Activated CD8-positive, alpha-beta memory T cell treated with anti-CD3 and anti-CD28 coated beads, Interleukin-2, amount 50 U/mL, for 24 hours (primary cell): ENCODE results near the gene CMSS1.

Experiments used
- DNase-seq: peaks from one replicate; pipeline ENCODE4 v3.0.0-alpha.2; 2020; ENCODE audit errors: extremely low read depth

CMSS1 gene

DNA sequence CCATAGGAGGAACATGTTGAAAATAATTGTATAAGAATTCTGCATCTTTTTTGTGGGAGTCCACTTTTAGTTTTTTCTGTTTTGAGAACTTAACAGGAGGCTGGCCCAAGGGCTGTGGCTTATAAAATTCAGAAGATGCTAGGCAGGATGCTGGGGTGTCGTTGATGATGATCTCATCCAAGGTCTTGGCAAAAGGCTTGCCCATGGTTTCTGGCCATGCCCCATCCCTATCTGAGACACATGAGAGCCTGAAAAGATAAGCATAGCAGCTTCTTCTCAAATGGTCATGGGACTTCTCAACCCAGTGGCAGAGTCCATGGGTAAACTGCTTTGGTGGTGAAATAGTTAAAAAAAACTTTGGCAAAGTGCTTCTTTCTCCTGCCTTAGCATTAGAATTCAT, 35.2 kb downstream of the CMSS1 start:
- no peak for DNase-seq

DNA sequence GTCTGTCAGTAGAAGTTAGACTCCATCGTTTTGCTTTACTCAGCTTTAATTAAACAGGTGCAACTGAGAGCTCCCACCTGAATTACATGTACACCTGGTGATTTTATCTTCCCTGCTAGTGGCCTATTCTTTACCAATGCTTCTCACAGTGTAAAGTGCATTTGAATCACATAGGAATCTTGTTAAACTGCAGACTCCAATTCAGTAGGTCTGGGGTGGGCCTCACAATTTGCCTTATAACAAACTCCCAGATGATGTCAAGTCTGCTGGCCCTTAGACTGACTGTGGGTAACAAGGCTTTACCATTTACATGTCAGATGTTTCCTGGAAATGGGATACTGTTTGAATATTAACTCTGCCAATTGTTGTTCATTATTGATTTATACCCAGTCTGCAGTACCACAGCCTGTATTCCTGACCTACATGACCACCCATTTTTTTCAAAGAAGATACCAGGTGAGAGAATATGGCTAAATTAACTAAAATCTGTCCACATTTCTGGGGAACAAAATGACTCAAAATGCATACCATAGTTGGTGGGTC, 37.2 kb downstream of the CMSS1 start:
- no peak for DNase-seq

DNA sequence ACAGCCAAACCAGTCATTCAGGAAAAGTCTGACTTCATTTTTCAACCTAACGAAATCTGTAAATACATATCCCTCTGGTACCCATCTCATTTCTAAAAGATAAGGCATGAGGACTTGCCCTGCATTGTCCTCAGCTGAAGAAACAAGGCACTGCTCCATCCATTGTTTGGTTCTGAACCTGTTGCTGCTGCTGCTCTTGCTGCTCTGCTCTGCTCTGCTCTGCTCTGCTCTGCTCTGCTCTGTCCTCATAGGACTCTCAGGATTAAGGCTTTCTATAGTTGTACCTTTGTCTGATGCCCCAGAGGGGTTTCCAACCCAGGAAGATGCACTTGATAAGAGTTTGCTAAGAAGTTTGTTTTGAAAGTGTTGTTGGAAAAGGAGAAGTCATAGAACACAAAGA, 38.2 kb downstream of the CMSS1 start:
- no peak for DNase-seq

DNA sequence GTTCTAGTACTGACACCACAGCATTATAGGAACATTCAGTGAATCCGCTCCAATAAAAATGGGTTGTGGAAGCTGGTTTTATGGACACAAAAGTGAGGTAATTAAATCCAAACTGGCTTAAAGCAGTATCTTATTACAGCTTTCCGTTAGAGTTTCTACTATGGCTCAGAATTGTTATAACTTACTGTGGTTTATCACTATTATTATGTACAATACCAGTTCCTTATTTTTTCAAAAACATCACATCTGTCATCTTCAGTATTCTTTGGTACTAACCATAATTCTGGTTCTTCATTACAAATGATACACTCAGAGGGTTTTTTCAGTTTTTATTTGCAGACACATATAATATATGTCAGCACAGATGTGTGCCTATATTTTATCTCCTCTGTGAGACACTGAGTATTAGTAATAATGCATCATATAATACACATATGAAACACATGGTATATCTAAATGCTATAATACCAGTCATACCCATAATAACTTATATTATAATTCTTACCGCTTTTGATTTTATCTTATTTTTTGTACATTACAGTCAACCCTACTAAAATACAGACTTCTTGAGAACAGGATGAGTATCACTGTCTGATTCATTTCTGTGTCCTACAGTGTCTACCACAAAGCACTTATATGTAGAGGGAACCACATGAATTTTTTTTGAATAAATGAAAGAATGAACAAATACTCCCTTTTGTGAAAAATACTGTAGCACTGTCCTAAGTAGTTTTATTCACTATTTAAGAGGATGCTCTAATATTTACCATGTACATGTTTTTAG, 39.0 kb downstream of the CMSS1 start:
- no peak for DNase-seq

DNA sequence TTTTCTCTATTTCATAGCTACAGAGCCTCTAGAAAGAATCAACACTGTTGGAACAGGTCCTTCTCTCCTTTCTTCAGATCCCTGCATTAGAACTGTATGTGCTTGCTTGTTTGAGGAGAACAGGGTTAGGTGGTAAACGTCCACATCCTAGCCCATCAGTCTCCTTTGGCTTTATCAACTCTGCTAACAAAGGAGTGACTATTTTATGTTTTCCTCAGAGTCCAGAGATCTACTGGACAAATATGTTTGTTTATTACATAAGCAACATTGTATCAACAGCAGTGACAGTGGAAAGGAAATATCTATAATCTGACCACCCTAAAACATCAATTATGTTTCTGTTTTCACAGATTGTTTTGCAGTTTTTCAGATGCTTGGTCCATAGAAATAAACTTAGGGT, 39.6 kb downstream of the CMSS1 start:
- no peak for DNase-seq

DNA sequence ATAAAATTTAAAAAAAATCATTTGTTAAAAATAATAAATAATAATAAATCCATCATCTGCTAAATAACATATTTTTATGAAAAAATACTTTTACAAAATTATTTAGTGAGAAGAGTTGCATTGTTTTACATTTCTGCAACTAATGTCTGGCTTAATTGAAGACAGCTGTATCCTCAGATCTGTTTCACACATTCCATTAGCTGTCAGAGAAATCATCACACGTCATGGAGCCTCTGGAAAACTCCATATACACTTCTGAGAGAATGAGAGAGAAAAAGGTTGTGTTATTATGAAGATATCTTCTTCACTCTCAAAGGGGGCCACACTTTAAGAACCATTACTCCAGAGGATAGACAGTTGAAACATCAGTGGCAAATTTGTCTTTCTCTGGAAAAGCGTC, 40.8 kb downstream of the CMSS1 start:
- no peak for DNase-seq

DNA sequence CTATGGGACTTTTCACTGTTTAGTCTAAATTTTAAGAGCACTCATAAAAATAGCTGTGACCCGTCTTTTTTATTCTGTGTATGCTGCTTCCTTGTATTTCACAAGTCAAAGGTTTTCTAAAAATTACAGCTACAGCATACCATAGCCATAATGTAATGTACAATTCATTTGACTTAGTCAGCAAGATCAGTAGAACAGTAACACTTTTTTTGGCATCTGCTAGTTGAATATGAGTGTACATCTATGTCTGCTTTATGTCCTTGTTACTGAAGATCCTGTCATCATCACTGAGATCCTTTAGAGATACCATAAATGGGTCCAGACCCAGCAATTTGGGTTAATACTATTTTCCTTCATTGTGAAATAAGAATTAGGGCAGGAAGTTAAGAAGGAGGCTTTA, 42.2 kb downstream of the CMSS1 start:
- DNase-seq, result no peak

DNA sequence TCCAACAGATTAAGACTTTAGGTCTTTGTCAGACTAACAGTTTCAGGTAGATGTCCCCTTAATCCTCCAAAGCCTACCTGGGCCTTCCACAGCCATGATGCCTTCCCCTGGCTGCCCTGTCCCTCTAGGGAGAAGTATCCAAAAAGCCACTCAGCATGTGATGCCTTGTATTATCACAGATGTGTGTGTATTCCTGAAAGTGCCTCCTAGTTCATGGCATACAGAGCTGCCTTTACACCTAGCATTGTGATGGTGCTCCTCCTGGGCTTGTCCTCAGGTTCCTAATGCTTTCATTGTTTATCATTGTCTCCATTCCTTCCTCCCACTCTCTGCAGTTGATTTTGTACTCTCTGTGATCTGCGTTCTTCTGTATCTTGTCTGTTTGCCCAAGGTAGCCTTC, 43.6 kb downstream of the CMSS1 start:
- DNase-seq, result no peak

DNA sequence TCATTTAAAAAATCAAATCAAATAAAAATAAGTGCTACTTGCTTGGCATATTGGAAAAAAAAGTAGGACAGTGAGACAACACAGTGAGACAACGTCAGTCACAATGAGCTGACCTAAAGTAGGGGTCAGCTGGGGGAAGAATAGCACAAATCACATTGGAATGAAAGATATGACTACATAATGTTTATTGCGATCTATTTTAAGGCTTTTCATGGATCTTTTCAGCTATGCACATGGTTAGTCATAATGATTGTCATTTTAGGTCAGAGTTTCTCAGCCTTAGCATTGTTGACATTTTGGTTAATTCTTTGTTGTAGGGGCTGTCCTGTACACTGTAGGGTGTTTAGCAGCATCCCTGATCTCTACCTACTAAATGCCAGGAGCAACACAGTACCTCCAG, 44.5 kb downstream of the CMSS1 start:
- DNase-seq, result no peak

DNA sequence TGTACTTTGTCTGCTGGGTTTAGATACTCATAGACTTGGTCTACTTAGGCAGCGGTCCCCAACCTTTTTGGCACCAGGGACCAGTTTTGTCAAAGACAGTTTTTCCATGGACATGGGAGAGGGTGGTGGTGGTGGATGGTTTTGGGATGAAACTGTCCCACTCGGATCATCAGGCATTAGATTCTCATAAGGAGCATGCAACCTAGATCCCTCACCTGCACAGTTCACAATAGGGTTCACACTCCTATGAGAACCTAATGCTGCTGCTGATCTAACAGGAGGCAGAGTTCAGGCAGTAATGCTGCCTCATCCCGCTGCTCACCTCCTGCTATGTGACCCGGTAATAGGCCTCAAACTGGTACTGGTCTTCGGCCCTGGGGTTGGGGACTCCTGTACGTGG, 45.3 kb downstream of the CMSS1 start:
- DNase-seq, result no peak

DNA sequence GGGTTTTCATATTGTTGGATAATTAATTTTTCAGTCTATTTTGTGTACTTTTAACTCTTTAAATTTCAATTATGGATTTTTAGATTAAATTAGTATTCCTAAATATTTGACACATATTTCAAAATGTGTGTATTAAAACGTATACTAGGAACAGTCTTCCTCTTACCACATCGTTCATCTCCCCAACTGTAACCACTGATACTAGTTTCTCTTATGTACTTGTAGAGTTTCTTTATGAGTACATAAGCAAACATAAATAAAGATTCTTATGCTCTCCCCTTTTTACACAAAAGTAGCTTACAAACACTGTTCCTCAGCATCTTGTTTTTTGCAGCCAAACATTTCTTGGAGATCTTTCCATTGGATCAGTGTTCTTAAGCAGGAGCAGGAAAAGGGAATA, 45.9 kb downstream of the CMSS1 start:
- DNase-seq, result no peak

DNA sequence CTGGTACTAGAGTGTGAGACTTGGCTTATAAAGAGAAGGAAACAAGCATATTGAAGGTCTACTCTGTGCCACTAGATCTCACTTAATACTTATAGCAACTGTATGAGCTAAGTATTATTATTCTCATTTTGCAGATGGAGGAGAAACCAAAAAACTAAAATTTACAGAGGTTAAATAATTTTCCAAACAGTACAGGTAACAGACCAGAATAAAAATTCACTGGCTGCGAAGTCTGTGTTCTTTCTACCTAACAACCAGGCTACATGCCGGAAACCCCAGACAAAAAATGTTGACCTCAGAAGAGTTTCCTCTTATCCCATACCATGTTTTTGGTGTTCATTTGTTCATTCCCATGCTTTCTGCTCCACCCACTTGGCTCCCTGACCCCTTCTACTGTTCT, 46.6 kb downstream of the CMSS1 start:
- no peak for DNase-seq

DNA sequence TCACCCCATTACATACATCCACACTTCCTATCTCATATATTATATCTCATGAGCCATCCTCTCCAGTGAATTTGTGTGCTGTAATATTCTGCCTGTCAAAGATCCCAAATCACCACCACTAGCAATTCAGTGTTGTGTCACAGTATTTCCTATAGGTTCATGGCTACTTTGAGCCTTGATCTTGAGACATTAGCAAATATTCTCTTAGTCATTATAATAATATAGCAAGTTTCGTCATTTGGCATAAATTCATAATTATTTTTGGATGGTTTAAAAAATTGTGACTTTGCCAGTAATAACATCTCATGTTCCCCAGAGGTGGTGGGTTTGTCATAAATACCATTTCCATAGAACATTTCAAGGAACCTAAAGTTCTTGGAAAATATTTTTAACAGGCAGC, 47.7 kb downstream of the CMSS1 start:
- no peak for DNase-seq

DNA sequence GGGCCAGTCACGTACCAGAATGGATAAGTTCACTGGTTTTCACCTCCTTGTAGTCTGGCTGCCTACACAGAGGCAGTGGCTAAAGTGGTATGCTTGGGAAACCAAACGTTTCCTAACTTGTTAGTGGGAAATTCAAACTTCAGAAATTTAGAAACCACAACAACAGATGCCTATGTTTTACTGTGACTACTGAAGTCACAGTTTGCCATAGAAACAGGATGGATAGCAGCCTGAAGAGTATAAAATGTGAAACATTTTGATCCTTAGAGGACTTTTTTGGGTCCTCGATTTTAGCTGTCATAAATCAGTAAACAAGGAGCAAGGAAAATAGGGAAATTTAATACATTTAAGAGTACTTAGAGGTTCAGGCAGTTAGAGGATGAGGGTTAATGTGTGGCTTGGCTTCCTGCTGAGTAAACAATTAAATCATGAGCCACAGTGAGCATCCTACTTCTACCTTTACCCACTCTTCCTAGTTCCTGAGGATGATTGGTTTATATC, 48.6 kb downstream of the CMSS1 start:
- no peak for DNase-seq

DNA sequence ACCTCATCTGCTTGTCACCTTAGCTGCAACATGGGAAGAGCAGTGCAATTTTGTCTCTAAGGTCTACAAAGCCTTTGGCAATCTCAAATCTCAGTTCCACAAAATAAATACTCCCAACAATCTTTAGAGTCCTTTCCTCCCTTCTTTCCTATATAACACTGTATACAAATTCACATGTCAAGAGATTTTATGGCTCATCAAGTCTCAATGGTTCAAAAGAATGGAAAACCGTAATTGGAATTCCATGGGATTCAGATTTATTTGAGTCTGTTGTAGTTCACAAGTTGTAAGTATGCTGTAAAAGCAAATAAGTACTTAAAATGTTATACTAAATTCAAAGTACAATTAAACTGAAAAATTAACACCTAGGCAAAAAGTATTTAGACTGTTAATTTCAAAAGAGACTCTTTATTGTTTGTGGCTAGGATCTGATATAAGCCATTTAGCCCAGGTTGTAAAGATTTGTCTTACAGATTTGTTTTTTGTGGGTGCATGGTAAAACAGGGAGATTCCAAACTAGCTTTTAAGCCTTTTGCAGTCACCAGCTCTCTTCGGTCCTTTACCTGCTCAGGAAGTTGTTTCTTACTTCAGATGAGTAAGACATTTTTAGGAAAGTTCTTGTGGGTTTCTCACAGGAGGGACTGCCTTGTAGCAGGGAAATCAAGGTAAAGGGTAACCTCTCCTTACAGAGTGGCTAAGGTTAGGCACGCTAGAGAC, 50.1 kb downstream of the CMSS1 start:
- no peak for DNase-seq

DNA sequence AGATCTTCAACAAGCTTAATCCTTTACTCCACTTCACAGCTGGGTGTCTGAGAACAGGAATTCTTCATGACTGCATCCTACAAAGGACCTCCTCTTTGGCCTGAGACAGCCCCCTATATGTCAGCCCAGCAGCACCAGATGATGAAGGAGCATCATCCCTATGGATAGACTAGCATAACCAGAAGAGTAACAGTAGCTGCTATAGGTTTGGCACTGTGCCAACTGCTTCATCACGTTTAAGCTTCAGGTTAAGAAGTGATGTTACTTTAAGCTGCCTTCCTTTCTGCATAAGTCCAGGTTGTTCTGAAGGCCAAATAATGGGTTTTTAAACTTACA, 50.6 kb downstream of the CMSS1 start:
- DNase-seq, result no peak

DNA sequence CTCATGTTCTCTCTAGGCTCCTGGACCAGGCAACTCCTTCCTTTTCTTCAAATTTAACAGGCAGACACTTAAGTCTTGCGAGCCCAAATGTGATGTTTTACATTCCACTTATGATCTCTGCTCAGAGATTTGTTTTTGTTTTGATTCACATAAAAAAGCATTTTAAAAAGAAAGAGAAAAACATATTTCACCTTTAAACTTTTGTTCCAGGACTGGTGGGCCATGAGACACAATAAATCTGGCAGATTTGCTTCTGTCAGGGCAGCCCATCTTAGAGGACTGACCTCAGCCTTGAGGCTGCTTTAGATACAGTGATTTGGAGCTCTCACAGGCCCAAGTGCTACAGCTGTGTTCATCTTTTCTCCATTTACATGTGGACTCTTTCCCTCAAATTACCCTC, 52.0 kb downstream of the CMSS1 start:
- no peak for DNase-seq

DNA sequence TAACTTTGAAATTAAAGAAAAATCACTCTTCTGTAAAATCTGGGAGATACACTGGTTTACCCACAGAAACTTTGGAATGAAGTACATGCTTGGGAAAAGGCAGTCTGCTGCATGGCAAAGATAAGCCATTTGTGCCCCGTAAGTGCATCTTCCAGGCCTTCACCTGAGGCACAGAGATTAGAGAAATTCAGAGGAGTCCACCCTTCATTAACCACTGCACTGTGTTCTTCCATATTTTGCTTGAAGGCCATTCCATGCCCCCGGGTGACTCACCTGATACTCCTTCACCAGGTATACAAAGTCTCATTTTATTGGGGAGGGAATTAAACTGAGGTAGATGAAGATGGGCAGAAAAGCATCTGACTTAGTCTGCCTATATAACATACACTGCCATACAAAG, 53.0 kb downstream of the CMSS1 start:
- no peak for DNase-seq

DNA sequence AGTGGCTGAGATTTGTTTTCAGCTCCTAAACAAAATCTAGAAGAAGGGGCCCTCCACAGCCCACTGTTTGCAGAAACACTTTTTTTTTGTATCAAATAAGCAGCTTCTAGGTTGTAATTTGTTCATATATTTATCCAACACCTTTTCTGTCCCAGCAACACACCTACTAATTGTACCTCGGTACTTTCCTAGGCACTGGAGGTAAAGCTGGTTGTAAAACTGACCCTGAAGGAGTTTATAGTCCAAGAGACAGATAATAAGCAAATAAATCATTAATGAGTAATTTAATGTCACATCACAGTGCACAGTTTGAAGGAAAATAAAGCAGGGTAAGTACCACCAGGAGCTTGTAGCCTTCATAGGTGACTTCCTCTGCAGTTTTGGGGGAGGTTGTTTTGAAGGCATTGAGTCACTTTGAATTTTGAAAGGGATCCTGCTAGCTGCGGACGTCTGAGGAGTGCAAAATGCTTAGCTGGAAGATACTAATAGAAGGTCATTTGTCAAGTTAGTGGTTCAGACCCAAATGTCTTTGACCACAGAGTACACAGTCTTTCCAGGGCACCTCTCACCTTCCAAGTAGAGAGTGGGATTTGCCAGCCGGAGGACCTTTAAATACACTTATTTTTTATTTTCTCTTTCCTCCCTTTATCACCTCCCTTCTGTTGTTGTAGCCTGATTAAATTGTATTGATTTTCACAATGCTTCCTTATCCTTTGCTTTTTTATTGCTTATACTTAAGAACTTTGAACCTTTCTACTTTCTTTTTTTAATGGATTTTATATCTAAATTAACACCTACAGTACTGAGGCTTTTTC, 53.8 kb downstream of the CMSS1 start:
- DNase-seq, result no peak

DNA sequence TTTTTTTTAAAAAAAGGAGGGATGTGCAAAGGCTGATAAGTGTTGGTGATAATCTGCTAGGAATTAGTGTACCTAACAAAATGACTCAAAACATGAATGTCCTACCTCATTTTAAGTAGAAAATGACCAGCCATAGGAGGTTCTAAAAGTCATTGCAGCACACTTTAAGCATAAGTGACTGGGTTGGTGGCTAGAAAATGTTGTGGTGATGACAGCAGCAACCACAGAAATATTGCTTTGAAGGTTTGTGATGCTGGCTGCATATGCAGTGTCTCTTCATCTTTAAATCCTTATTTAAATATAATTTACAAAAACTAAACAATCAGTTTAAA, 55.2 kb downstream of the CMSS1 start:
- no peak for DNase-seq

DNA sequence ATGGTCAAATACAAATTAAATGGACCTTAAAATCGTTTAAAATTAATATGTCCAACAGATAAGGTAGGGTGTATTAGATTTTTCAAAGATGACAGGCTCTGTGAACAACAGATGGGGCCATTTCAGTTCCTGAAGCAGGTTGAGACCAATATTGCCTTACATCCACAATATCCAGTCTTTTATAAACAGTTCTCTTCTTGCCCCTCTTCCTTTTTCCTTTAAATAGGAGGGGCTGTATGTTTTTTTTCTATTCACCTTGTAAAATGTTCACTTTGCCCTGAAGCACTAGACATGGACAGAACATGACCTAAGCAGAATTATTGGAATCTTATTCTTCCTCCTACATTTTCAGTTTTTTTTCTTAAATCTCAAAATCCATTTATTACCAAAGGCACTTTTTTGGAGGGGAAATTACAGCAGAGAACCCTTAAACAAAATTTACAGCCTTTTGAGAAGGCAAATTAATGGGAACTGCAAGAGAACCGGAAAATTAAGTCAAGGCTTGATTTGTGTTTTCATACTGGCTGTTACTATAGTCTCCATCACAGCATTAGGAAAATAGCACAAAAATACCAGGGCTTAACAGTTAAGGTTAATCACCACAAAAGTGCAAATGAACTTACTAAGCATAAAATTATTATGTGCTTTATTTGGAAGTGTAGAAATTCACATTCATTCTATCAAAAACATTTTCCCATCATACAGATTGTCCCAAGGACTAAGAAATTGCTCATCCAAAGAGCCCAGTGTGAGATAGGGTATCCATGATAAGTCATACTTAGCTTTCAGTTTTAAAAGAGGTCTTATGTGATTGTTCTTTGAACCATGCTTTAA, 55.8 kb downstream of the CMSS1 start:
- DNase-seq, result no peak
